ENCODE data around the gene CADM1. TPM values are rescaled to one million over a fixed set of nuclear protein-coding genes. Genes with fewer than 3 reads are reported as not detected.
A peak's percentile ranks its signal among the peaks of the same experiment; 100 is the strongest.

The CADM1 gene
- total and polyA plus RNA-seq, 7 donors: 0.69 to 25.2 (median 15.6) TPM

DNA sequence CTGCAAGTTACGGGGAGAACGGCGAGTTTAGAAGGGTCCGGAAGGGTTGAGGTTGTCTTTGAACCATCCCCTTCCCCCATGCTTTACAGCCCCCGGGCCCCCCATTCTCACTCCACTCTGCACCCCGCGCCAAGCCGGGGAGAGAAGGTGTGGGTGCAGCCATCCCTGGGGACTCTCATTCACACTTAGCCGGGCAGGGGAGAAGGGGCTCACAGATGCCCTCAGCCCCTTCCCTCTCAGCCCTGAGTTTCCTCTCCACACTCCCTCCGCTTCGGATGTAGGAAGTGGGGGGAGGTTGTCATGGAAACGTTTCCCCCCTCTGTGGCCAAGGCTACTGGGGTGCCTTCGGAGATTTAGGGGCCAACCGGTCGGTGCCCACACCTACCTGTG is 334 bp downstream of the CADM1 start:
- Histone ChIP-seq H3K36me3 (no peaks in the 10 kb centered on the region), H3K27me3 (peaks cover 0 to 31% (median 0%) of the 10 kb centered on the region in 3 donors), H3K27ac (peak overlapping the region; percentile 71 to 88 (median 86)), H3K4me1 (peaks cover 0 to 32% (median 23%) of the 10 kb centered on the region in 4 donors), H3K4me3 (peak overlapping the region; percentile 55 to 70 (median 66)), H3K9me3 (no peaks in the 10 kb centered on the region)
- WGBS, 2 donors: 1 to 3% methylated on average over 15 of the region's 15 CpGs
- TF ChIP-seq, protein P1, sequence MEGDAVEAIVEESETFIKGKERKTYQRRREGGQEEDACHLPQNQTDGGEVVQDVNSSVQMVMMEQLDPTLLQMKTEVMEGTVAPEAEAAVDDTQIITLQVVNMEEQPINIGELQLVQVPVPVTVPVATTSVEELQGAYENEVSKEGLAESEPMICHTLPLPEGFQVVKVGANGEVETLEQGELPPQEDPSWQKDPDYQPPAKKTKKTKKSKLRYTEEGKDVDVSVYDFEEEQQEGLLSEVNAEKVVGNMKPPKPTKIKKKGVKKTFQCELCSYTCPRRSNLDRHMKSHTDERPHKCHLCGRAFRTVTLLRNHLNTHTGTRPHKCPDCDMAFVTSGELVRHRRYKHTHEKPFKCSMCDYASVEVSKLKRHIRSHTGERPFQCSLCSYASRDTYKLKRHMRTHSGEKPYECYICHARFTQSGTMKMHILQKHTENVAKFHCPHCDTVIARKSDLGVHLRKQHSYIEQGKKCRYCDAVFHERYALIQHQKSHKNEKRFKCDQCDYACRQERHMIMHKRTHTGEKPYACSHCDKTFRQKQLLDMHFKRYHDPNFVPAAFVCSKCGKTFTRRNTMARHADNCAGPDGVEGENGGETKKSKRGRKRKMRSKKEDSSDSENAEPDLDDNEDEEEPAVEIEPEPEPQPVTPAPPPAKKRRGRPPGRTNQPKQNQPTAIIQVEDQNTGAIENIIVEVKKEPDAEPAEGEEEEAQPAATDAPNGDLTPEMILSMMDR (IDR thresholded peaks at IDR 0.05): no peak
- TF ChIP-seq POLR2AphosphoS5 (IDR thresholded peaks at IDR 0.05) (no peak), EP300 (IDR thresholded peaks at IDR 0.05) (no peak), POLR2A (IDR thresholded peaks at IDR 0.05) (no peak)
- DNase-seq: no peak
- intact Hi-C loops (cut with DNase I): loop anchor here (1.0 to 10.0 kb wide), 4 partner anchors 99 to 257 kb away; no protein-coding TSS in a partner anchor

DNA sequence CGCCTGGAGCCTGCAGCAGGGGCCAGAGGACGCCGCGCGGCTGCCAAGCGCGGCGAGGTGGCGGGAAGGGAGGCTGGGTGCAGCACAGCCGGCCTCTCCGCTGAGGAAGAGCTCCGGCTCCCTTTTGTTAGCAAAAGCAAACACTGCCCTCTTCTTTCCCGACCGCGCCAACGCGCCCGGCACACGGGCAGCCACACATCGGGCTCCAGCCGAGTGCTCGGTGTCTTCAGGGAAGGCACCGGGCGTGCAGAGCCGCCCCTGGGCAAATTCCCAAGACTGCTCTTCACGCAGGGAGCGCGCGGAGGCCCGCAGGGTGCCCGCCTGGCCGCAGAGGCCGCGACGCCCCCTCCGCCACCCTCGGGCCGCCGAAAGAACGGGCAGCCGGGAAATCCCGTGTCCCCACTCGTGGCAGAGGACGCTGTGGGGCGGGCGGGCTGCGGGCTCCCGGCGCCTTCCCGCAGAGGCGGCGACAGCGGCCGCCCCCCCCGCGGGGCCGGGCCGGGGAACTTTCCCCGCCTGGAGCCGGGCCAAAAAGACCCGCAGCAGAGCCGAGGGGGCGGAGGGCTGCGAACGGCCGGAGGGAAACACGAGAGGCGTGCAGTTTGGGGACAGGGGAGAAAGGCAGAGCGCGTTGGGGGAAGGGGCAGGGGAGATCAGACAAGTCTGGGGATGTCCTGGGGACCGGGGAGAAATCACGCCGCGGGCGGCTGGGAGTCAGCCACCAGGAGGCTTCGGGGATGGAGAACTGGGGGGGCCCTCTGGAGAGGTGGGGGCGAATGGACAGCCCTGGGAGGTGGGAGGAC is 931 bp downstream of the CADM1 start:
- peak overlapping the region; percentile 55 to 70 (median 66) for H3K4me3 ChIP-seq
- intact Hi-C loops (cut with DNase I): loop anchor here (10.0 kb wide), 2 partner anchors 98 to 202 kb away; no protein-coding TSS in a partner anchor
- no peaks in the 10 kb centered on the region for H3K9me3 ChIP-seq
- WGBS, 2 donors: 1 to 2% methylated on average over 77 of the region's 77 CpGs
- peaks cover 0 to 32% (median 23%) of the 10 kb centered on the region in 4 donors for H3K4me1 ChIP-seq
- peak; percentile 81 for DNase-seq
- H3K27me3 ChIP-seq: peaks cover 0 to 31% (median 0%) of the 10 kb centered on the region in 3 donors
- peak overlapping the region; percentile 71 to 88 (median 86) for H3K27ac ChIP-seq
- H3K36me3 ChIP-seq: no peaks in the 10 kb centered on the region
- TF ChIP-seq, protein P1 (IDR thresholded peaks at IDR 0.05): peak in 3 of 4 experiments; percentile 10 to 38 (median 32)
- TF ChIP-seq POLR2A (IDR thresholded peaks at IDR 0.05): no peak

DNA sequence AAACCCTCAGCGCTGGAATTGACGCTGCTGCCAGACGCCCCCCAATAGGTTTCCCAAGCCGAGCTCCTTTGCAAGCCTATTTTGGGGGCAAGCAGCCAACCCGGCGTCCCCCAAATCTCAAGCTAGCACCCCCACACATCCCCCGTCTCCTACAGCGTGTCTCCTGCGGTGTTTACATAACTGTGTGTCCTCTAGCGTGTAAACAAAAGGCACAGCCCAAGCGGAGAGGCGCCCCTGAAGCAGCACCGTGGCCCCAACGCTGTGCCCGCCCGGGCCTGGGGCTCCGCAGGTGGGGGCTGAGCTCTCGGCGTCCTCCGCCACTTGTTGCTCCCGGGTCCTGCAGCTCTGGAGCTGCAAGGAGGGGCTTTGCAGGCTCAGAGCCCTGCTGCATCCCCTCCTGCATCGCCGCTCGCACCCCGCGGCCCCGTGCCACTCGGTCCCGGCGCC is 1.6 kb downstream of the CADM1 start:
- intact Hi-C loops (cut with DNase I): loop anchor here (10.0 kb wide), 2 partner anchors 98 to 202 kb away; no protein-coding TSS in a partner anchor
- H3K9me3 ChIP-seq: no peaks in the 10 kb centered on the region
- H3K27ac ChIP-seq: peak overlapping the region; percentile 71 to 88 (median 86)
- TF ChIP-seq EP300 (IDR thresholded peaks at IDR 0.05) (no peak), POLR2AphosphoS5 (IDR thresholded peaks at IDR 0.05) (no peak), POLR2A (IDR thresholded peaks at IDR 0.05) (no peak)
- TF ChIP-seq, protein P1 (IDR thresholded peaks at IDR 0.05): no peak
- H3K4me1 ChIP-seq: peaks cover 0 to 32% (median 23%) of the 10 kb centered on the region in 4 donors
- DNase-seq: no peak
- H3K36me3 ChIP-seq: no peaks in the 10 kb centered on the region
- peak overlapping the region; percentile 55 to 70 (median 66) for H3K4me3 ChIP-seq
- peaks cover 0 to 31% (median 0%) of the 10 kb centered on the region in 3 donors for H3K27me3 ChIP-seq
- WGBS, 2 donors: 1% methylated on average over 30 of the region's 30 CpGs

DNA sequence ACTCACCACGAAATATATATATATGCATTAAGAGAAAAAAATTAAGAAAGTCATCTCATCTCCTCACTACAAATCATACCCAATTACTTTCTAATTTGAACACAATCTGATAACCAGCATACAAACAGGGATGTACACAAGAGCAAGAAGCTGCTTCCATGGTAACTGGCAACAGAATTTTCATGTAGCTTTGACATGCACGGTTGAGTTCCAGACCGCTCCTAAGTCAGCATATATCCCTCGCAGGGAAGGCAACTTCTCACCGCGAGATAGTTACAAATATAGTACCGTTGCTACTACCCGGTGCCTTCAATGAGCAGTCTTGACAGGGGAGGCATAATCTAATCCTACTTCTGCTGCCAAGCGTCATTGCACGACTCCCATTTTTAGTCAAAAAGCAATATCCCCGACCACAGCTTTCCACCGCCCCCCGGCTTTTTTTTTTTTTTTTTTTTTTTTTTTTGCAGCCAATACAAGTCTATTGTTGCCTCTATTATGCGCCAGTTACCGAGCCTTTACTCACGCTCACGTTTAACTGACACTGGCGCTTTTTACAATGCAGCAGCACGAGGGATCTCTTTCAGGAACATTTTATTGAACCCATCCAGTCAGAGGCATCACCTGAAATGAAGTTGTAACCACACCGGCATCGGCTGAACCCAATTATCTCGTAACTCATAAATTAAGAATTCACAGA is 2.2 kb downstream of the CADM1 start:
- Histone ChIP-seq H3K9me3 (no peaks in the 10 kb centered on the region), H3K27me3 (peaks cover 0 to 31% (median 0%) of the 10 kb centered on the region in 3 donors), H3K4me3 (peak overlapping the region; percentile 55 to 70 (median 66)), H3K36me3 (no peaks in the 10 kb centered on the region), H3K27ac (peak overlapping the region in 2 of 4 donors; percentile 71 to 88), H3K4me1 (peaks cover 0 to 32% (median 23%) of the 10 kb centered on the region in 4 donors)
- 9 to 10% methylated on average over 22 of the region's 22 CpGs for WGBS, 2 donors
- intact Hi-C loops (cut with DNase I): loop anchor here (10.0 kb wide), 2 partner anchors 97 to 203 kb away; no protein-coding TSS in a partner anchor
- no peak for DNase-seq
- TF ChIP-seq POLR2AphosphoS5 (IDR thresholded peaks at IDR 0.05) (no peak), POLR2A (IDR thresholded peaks at IDR 0.05) (no peak), EP300 (IDR thresholded peaks at IDR 0.05) (no peak)
- TF ChIP-seq, protein P1 (IDR thresholded peaks at IDR 0.05): no peak
